Ovary (tissue), 3 donors: ENCODE data around the gene MYH4.

Experiments used
- POLR2A ChIP-seq: fragments of 450-650 bp; IDR thresholded peaks from one replicate; pipeline ENCODE4 v1.6.1; 2017; ENCODE audit warnings: antibody characterized with exemption, mild to moderate bottlenecking, moderate library complexity
- TF ChIP-seq, protein P1 (sequence below), 3 donors: fragments of 450-650 bp in 2 of 3; fragments of 200-600 bp in 1 of 3; IDR thresholded peaks; one replicate each; pipeline versions ENCODE4 v1.5.1 to v1.8.0; 2016 to 2022; ENCODE audit warnings: antibody characterized with exemption in 3 of 3, mild to moderate bottlenecking in 1 of 3
- donor health status: DM: no; HTN: no; CAD: no.

DNA sequence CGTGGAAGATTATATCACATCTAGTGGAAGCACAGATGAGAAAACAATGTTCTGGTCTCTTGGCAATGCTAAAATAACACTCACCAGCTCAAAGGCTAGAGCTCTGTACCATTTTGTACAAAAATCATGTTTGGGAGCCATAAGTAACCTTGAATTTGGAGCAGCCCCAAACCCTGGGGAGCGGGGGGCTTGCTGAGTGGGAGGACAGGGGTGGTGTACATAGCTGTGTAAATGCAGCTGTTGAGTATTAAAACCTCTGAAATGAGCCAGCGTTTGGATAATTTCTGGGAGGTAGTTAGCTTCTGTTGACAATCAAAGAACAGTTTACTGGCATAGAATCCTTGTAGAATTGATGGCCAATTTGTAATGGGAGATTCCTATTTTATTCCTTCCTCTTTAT is 51.9 kb downstream of the MYH4 start:
- TF ChIP-seq, protein P1, sequence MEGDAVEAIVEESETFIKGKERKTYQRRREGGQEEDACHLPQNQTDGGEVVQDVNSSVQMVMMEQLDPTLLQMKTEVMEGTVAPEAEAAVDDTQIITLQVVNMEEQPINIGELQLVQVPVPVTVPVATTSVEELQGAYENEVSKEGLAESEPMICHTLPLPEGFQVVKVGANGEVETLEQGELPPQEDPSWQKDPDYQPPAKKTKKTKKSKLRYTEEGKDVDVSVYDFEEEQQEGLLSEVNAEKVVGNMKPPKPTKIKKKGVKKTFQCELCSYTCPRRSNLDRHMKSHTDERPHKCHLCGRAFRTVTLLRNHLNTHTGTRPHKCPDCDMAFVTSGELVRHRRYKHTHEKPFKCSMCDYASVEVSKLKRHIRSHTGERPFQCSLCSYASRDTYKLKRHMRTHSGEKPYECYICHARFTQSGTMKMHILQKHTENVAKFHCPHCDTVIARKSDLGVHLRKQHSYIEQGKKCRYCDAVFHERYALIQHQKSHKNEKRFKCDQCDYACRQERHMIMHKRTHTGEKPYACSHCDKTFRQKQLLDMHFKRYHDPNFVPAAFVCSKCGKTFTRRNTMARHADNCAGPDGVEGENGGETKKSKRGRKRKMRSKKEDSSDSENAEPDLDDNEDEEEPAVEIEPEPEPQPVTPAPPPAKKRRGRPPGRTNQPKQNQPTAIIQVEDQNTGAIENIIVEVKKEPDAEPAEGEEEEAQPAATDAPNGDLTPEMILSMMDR (IDR thresholded peaks at IDR 0.05) = no peak
- no peak for TF ChIP-seq POLR2A
